ENCODE measurements around the gene HAT1. TPM values are rescaled to one million over a fixed set of nuclear protein-coding genes. Genes with fewer than 3 reads are reported as not detected.
A peak's percentile ranks its signal among the peaks of the same experiment; 100 is the strongest.

Gene HAT1
- total RNA-seq, 4 donors from 2014 or later, result 34.0 to 68.7 (median 50.4) TPM

GRCh38 chr2:171919453-171919852 lies 2.8 kb upstream of the HAT1 start:
- no peak for TF ChIP-seq POLR2A (IDR thresholded peaks at IDR 0.05)
- TF ChIP-seq, protein P1, sequence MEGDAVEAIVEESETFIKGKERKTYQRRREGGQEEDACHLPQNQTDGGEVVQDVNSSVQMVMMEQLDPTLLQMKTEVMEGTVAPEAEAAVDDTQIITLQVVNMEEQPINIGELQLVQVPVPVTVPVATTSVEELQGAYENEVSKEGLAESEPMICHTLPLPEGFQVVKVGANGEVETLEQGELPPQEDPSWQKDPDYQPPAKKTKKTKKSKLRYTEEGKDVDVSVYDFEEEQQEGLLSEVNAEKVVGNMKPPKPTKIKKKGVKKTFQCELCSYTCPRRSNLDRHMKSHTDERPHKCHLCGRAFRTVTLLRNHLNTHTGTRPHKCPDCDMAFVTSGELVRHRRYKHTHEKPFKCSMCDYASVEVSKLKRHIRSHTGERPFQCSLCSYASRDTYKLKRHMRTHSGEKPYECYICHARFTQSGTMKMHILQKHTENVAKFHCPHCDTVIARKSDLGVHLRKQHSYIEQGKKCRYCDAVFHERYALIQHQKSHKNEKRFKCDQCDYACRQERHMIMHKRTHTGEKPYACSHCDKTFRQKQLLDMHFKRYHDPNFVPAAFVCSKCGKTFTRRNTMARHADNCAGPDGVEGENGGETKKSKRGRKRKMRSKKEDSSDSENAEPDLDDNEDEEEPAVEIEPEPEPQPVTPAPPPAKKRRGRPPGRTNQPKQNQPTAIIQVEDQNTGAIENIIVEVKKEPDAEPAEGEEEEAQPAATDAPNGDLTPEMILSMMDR (IDR thresholded peaks at IDR 0.05), result no peak
- no peak for DNase-seq
- peaks cover 12 to 17% of the 10 kb centered on the region in 2 donors for H3K4me1 ChIP-seq
- no peaks in the 10 kb centered on the region for H3K36me3 ChIP-seq
- H3K4me3 ChIP-seq (replicated peaks in 1 of 3), result no peak overlapping the region
- H3K9me3 ChIP-seq, result no peaks in the 10 kb centered on the region
- intact Hi-C loops (cut with DNase I), result no loop called here
- no peak overlapping the region for H3K27ac ChIP-seq
- WGBS, 2 donors, result 93% methylated on average over 2 of the region's 2 CpGs
- H3K27me3 ChIP-seq, result no peaks in the 10 kb centered on the region

- TF ChIP-seq POLR2A (IDR thresholded peaks at IDR 0.05), result no peak
- TF ChIP-seq, protein P1 (IDR thresholded peaks at IDR 0.05), result no peak
- no peaks in the 10 kb centered on the region for H3K27me3 ChIP-seq
- no peaks in the 10 kb centered on the region for H3K9me3 ChIP-seq
- peak overlapping the region in 2 of 3 donors; percentile 50 to 79 for H3K4me3 ChIP-seq (replicated peaks in 1 of 3)
- DNase-seq, result no peak
- H3K4me1 ChIP-seq, result peaks cover 12 to 17% of the 10 kb centered on the region in 2 donors
- 14 to 16% methylated on average over 5 of the region's 5 CpGs for WGBS, 2 donors
- intact Hi-C loops (cut with DNase I), result no loop called here
- H3K27ac ChIP-seq, result peak overlapping the region; percentile 66 to 74 (median 74)
- peaks cover 0 to 4% of the 10 kb centered on the region in 2 donors for H3K36me3 ChIP-seq
Observed at GRCh38 chr2:171921970-171922229, 361 bp upstream of the HAT1 start.

DNA sequence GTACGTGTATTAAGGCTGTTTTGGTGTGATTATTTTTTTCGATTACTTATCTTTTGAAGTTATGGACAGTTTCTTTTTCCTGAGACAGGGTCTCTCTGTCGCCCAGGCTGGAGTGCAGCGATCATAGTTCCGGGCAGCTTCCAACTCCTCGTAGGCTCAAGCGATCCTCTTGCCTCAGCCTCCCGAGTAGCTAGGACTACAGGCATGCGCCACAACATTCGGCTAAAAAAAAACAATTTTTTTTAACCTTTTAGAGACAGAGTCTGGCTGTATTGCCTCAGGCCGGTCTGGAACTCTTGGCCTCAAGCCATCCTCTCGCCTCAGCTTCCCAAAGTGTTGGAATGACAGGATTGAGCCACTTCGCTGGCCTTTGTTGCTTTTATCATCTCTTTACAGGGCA lies 945 bp downstream of the HAT1 start:
- TF ChIP-seq, protein P1 (IDR thresholded peaks at IDR 0.05), result no peak
- TF ChIP-seq POLR2A (IDR thresholded peaks at IDR 0.05), result no peak
- DNase-seq, result peak in 1 of 2 donors; percentile 15

DNA sequence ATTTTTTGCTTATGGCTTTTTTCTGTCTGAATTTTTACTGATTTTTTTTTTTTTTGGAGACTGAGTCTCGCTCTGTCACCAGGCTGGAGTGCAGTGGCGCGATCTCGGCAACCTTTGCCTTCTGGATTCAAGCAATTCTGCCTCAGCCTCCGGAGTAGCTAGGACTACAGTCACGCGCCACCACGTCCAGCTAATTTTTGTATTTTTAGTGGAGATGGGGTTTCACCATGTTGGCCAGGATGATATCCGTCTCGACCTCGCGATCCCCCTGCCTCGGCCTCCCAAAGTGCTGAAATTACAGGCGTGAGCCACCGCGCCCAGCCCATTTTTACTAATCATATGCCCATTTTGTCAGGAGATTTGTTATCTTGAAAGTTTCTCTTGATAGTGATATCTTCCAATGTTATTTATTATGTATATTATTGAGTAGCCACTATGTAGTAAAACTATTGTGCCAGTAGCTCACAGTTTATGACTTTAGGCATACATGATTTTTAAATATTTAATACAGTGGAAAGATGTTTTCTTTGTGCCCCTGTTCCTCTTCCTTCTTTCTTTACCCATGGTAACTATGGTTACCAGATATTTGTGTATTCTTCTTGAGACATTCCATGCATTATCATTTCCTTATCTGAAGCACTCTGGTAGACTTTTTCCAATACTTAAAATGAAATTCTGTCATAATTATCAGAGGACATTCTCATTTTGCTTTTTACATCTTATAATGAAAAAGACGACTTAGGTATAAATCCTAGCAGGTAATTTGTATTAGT lies 2.1 kb downstream of the HAT1 start:
- Histone ChIP-seq H3K27ac (no peak overlapping the region), H3K4me1 (peaks cover 12 to 17% of the 10 kb centered on the region in 2 donors), H3K4me3 (replicated peaks in 1 of 3) (no peak overlapping the region), H3K36me3 (peaks cover 0 to 6% of the 10 kb centered on the region in 2 donors), H3K9me3 (no peaks in the 10 kb centered on the region), H3K27me3 (no peaks in the 10 kb centered on the region)
- intact Hi-C loops (cut with DNase I), result no loop called here
- 94 to 95% methylated on average over 17 of the region's 17 CpGs for WGBS, 2 donors
- TF ChIP-seq, protein P1 (IDR thresholded peaks at IDR 0.05), result no peak
- TF ChIP-seq POLR2A (IDR thresholded peaks at IDR 0.05), result no peak
- no peak for DNase-seq

More for the DNA sequence above, 945 bp downstream of the HAT1 start:
- 23 to 31% methylated on average over 13 of the region's 13 CpGs for WGBS, 2 donors
- Histone ChIP-seq H3K36me3 (peaks cover 0 to 6% of the 10 kb centered on the region in 2 donors), H3K4me3 (replicated peaks in 1 of 3) (peak overlapping the region in 2 of 3 donors; percentile 50 to 79), H3K4me1 (peaks cover 12 to 17% of the 10 kb centered on the region in 2 donors), H3K9me3 (no peaks in the 10 kb centered on the region), H3K27me3 (no peaks in the 10 kb centered on the region), H3K27ac (peak overlapping the region; percentile 67 to 84 (median 74))
- intact Hi-C loops (cut with DNase I), result no loop called here

- no peaks in the 10 kb centered on the region for H3K9me3 ChIP-seq
- 85 to 96% methylated on average over 4 of the region's 4 CpGs for WGBS, 2 donors
- intact Hi-C loops (cut with DNase I), result no loop called here
- peaks cover 0 to 6% of the 10 kb centered on the region in 2 donors for H3K36me3 ChIP-seq
- no peak overlapping the region for H3K27ac ChIP-seq
- no peak for DNase-seq
- no peaks in the 10 kb centered on the region for H3K4me1 ChIP-seq
- H3K27me3 ChIP-seq, result no peaks in the 10 kb centered on the region
- TF ChIP-seq, protein P1 (IDR thresholded peaks at IDR 0.05), result no peak
- TF ChIP-seq POLR2A (IDR thresholded peaks at IDR 0.05), result no peak
- no peak overlapping the region for H3K4me3 ChIP-seq (replicated peaks in 1 of 3)
Observed at GRCh38 chr2:171930385-171930784, 8.1 kb downstream of the HAT1 start.

Data from thyroid gland (tissue), 4 donors.